GM21737 (cell line): ENCODE results near the gene SNRPA1.
A peak's percentile ranks its signal among the peaks of the same experiment; 100 is the strongest.
"Not testable (repeated sequence)": the region's sequence is repeated elsewhere in the genome, so short reads cannot be mapped to it uniquely, and the experiment has no call there.

ENCODE experiments used
- ATAC-seq: cut with Tn5 transposase; IDR thresholded peaks from one replicate; pipeline ENCODE4 v1.9.1; 2021; ENCODE audit warnings: mild to moderate bottlenecking, moderate library complexity; ENCODE audit not compliant: unreplicated experiment

The SNRPA1 gene

GRCh38 chr15:101296418-101297405, 1.7 kb upstream of the SNRPA1 start:
- ATAC-seq: no peak

- no peak for ATAC-seq
These were observed 636 bp upstream of the SNRPA1 start for GRCh38 chr15:101295607-101296161.

- no peak for ATAC-seq
These were observed 1.9 kb downstream of the SNRPA1 start for GRCh38 chr15:101293122-101293521.

GRCh38 chr15:101288905-101289513, 6.0 kb downstream of the SNRPA1 start:
- ATAC-seq: no peak

- not testable (repeated sequence) for ATAC-seq
These were observed 7.7 kb downstream of the SNRPA1 start for GRCh38 chr15:101287342-101287741.

GRCh38 chr15:101286471-101287114, 8.5 kb downstream of the SNRPA1 start:
- no peak for ATAC-seq

GRCh38 chr15:101283931-101284330, 11.1 kb downstream of the SNRPA1 start:
- ATAC-seq: no peak

- ATAC-seq: no peak
These were observed 15.0 kb downstream of the SNRPA1 start for GRCh38 chr15:101280007-101280406.

- ATAC-seq: no peak
These were observed 17.0 kb downstream of the SNRPA1 start for GRCh38 chr15:101277943-101278564.

- ATAC-seq: peak; percentile 88
These were observed 17.8 kb downstream of the SNRPA1 start, which contains the start of gene SELENOS for GRCh38 chr15:101277038-101277822. SELENOS (minus strand) TSS chr15:101277485; CDS start chr15:101277417, 68 bp downstream.

GRCh38 chr15:101276501-101277037, 18.5 kb downstream of the SNRPA1 start:
- no peak for ATAC-seq

- no peak for ATAC-seq
These were observed 20.0 kb downstream of the SNRPA1 start for GRCh38 chr15:101275018-101275417.

GRCh38 chr15:101273534-101273933, 21.5 kb downstream of the SNRPA1 start:
- ATAC-seq: no peak

- no peak for ATAC-seq
These were observed 22.5 kb downstream of the SNRPA1 start for GRCh38 chr15:101272584-101272983.

GRCh38 chr15:101269479-101270223, 25.4 kb downstream of the SNRPA1 start:
- ATAC-seq: no peak

GRCh38 chr15:101267320-101268104, 27.5 kb downstream of the SNRPA1 start:
- ATAC-seq: no peak

GRCh38 chr15:101266787-101267186, 28.3 kb downstream of the SNRPA1 start:
- no peak for ATAC-seq

- ATAC-seq: no peak
These were observed 29.0 kb downstream of the SNRPA1 start for GRCh38 chr15:101266034-101266433.
